SH-SY5Y (cell line): ENCODE measurements around the gene POMC.

Experiments used
- GATA2 ChIP-seq: IDR thresholded peaks from 2 replicates; pipeline ENCODE4 v1.6.1; 2011; ENCODE audit warnings: mild to moderate bottlenecking, low read depth, low read length
- GATA3 ChIP-seq: IDR thresholded peaks from 2 replicates; pipeline ENCODE4 v1.6.1; 2011; ENCODE audit warnings: low read depth, mild to moderate bottlenecking, low read length, moderate library complexity

DNA sequence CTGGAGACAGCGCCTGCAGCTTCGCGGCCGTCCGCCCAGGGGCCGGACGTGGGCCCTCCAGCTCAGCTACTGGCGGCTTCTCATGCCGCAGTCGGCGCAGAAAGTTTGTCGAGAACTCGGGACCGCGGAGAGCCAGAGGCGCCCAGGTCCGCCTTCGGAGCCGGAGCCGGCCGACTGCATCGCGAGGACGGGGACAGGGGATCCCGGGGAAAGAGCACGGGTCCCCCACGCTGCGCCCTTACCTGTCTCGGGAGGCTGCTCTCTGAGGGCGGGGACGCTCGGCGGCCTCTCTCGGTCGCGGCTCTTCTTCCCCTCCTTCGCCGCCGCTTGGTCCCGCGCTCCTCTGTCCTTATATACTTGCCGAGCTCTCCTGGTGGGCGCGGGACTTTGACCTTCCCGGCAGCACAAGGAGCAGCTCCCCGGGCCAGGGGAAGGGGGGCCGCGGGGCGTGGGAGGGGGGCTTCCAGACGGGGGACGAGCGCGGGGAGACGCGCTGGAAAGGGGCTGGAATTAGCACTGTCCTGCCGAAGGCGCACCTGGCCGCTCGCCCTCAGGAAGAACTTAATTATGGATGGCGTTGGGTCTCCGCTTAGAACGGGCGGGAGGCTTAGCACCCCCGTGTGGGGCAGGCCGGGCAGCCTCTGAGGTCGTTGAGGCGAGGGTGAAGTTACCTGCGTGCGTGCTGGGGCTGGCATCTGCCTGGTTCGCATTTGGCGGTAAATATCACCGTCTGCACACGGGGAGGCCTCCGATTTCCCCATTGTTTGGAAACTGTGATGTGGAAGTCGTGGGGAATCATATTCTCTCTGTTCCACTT lies at the start of gene POMC:
- TF ChIP-seq GATA3 (no peak), GATA2 (no peak)
